ENCODE measurements around the gene HSBP1L1. TPM values are rescaled to one million over a fixed set of nuclear protein-coding genes. Genes with fewer than 3 reads are reported as not detected.
A peak's percentile ranks its signal among the peaks of the same experiment; 100 is the strongest.

The HSBP1L1 gene
- total and polyA plus RNA-seq, 2 of the 13 experiments (the other 11 are each of a cell fraction or from before 2014, with no cell fraction given): 22.6 to 45.1 TPM

DNA sequence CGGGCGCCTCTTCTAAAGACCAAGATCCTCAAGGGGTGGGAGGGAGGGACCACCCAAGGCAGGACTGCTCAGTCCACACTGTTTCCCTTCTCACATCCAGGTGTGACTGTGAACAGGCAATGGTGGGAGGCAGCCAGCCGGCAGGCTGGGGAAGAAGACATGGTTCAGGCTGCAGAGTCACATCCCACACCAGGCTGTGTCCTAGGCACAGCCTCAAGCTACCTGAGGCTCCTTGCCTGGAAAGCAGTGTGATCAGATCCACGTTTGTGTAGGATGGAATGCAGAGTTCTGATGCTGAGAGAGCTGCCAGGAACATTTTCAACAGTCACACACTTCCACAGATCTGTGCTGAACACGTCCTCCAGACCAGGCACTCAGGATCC, 29.4 kb upstream of the HSBP1L1 start:
- 29% methylated on average over 4 of the region's 5 CpGs for WGBS (ENCODE audit: low lambda C conversion rate)
- Histone ChIP-seq H3K27ac (ENCODE audit: extremely low read length, insufficient read depth, low read length) (peak overlapping the region; percentile 88), H3K4me3 (replicated peaks in 1 of 3; ENCODE audit: insufficient read depth in 1 of 3, low read depth in 2 of 3, low read length in 3 of 3) (no peak overlapping the region; a peak in 1 of 6 replicates), H3K27me3 (ENCODE audit: control insufficient read depth in 1 of 2, insufficient read depth in 2 of 2, low read length in 2 of 2) (no peaks in the 10 kb centered on the region), H3K36me3 (replicated peaks in 1 of 2; ENCODE audit: control insufficient read depth in 1 of 2, insufficient read depth in 2 of 2, low read length in 2 of 2) (peaks cover 2% of the 10 kb centered on the region in 2 experiments; a peak in 2 of 5 replicates), H2AFZ (ENCODE audit: low read length) (no peak overlapping the region), H3K79me2 (ENCODE audit: insufficient read depth, low read length) (peaks cover 86% of the 10 kb centered on the region), H3K4me2 (ENCODE audit: low read depth, low read length) (peak overlapping the region; percentile 74), H3K9me3 (ENCODE audit: low read length) (peaks cover 6% of the 10 kb centered on the region; the same call in 1 of the 2 replicates), H4K20me1 (ENCODE audit: insufficient read depth, low read length) (peaks cover 13% of the 10 kb centered on the region), H3K4me1 (ENCODE audit: insufficient read depth, low read length) (peaks cover 60% of the 10 kb centered on the region), H3K9ac (ENCODE audit: insufficient read depth, low read depth, low read length) (peak overlapping the region; percentile 32; the same call in 1 of the 2 replicates)
- DNase-seq (ENCODE audit: low spot score) (no peak), FAIRE-seq (peak; percentile 42), ATAC-seq (peak; percentile 21)
- intact Hi-C loops (cut with micrococcal nuclease; ENCODE audit: unreplicated experiment): loop anchor here (2.0 kb wide), 2 partner anchors 170 to 220 kb away; no protein-coding TSS in a partner anchor
- ChIA-PET POLR2A (interaction anchor here (0.8 to 3.0 kb wide), 14 partner anchors 9 to 312 kb away, joined by 3 to 45 read pairs (median 6); partner anchors contain the start of genes ADNP2, HSBP1L1, PARD6G and RBFA), CTCF (ENCODE audit: low intra/inter-chr PET ratio, low total read pairs) (interaction anchor here (1.8 to 2.8 kb wide), 4 partner anchors 17 to 219 kb away, joined by 7 to 23 read pairs (median 8); partner anchors contain the start of genes HSBP1L1, SLC66A2 and TXNL4A)
- in situ Hi-C loops (cut with HindIII; ENCODE audit: extremely low pct_ligation_motif_present, low pct_unique_long_range_greater_than_20kb): loop anchor here (10.0 kb wide), 1 partner anchor 170 kb away; the partner anchor contains the start of gene ADNP2
- BruUV-seq (replicated peaks): no TSS peak
- TF ChIP-seq ZNF775 (CRISPR knock-in tag; IDR thresholded peaks at IDR 0.05; ENCODE audit: borderline replicate concordance): no peak
- TF ChIP-seq MAZ (IDR thresholded peaks at IDR 0.05; ENCODE audit: borderline replicate concordance, low read depth, low read length): no peak
- TF ChIP-seq MAZ (CRISPR knock-in tag; IDR thresholded peaks at IDR 0.05; ENCODE audit: low read depth): peak; percentile 4; the same call in 1 of the 2 replicates
- TF ChIP-seq ZNF33B (CRISPR knock-in tag; IDR thresholded peaks at IDR 0.05): no peak
- TF ChIP-seq, protein P1, sequence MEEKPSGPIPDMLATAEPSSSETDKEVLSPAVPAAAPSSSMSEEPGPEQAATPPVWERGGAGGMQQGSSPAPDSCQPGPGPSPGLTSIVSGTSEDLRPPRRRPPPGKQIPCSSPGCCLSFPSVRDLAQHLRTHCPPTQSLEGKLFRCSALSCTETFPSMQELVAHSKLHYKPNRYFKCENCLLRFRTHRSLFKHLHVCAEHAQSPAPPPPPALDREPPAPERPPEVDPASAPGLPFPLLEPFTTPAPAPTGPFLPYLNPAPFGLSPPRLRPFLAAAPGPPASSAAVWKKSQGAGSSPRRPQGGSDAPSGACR (CRISPR knock-in tag; IDR thresholded peaks at IDR 0.05): no peak
- no peak for TF ChIP-seq JARID2 (CRISPR knock-in tag; IDR thresholded peaks at IDR 0.05; ENCODE audit: insufficient replicate concordance)
- TF ChIP-seq SNAI1 (CRISPR knock-in tag; IDR thresholded peaks at IDR 0.05; ENCODE audit: borderline replicate concordance): no peak
- TF ChIP-seq, protein P2, sequence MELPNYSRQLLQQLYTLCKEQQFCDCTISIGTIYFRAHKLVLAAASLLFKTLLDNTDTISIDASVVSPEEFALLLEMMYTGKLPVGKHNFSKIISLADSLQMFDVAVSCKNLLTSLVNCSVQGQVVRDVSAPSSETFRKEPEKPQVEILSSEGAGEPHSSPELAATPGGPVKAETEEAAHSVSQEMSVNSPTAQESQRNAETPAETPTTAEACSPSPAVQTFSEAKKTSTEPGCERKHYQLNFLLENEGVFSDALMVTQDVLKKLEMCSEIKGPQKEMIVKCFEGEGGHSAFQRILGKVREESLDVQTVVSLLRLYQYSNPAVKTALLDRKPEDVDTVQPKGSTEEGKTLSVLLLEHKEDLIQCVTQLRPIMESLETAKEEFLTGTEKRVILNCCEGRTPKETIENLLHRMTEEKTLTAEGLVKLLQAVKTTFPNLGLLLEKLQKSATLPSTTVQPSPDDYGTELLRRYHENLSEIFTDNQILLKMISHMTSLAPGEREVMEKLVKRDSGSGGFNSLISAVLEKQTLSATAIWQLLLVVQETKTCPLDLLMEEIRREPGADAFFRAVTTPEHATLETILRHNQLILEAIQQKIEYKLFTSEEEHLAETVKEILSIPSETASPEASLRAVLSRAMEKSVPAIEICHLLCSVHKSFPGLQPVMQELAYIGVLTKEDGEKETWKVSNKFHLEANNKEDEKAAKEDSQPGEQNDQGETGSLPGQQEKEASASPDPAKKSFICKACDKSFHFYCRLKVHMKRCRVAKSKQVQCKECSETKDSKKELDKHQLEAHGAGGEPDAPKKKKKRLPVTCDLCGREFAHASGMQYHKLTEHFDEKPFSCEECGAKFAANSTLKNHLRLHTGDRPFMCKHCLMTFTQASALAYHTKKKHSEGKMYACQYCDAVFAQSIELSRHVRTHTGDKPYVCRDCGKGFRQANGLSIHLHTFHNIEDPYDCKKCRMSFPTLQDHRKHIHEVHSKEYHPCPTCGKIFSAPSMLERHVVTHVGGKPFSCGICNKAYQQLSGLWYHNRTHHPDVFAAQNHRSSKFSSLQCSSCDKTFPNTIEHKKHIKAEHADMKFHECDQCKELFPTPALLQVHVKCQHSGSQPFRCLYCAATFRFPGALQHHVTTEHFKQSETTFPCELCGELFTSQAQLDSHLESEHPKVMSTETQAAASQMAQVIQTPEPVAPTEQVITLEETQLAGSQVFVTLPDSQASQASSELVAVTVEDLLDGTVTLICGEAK (IDR thresholded peaks at IDR 0.05): no peak
- TF ChIP-seq, protein P2 (CRISPR knock-in tag; IDR thresholded peaks at IDR 0.05): 0 out of 2 replicates have a peak, but pooled peaks have one; percentile 1
- TF ChIP-seq, protein P3, sequence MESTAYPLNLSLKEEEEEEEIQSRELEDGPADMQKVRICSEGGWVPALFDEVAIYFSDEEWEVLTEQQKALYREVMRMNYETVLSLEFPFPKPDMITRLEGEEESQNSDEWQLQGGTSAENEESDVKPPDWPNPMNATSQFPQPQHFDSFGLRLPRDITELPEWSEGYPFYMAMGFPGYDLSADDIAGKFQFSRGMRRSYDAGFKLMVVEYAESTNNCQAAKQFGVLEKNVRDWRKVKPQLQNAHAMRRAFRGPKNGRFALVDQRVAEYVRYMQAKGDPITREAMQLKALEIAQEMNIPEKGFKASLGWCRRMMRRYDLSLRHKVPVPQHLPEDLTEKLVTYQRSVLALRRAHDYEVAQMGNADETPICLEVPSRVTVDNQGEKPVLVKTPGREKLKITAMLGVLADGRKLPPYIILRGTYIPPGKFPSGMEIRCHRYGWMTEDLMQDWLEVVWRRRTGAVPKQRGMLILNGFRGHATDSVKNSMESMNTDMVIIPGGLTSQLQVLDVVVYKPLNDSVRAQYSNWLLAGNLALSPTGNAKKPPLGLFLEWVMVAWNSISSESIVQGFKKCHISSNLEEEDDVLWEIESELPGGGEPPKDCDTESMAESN (CRISPR knock-in tag; conservative IDR thresholded peaks at IDR 0.05): no peak
- no peak for TF ChIP-seq TMF1 (CRISPR knock-in tag; IDR thresholded peaks at IDR 0.05; ENCODE audit: low read depth)

Data from HepG2 (cell line).